Breast epithelium (tissue), 4 donors: ENCODE results near the gene ATM. TPM values are rescaled to one million over a fixed set of nuclear protein-coding genes. Genes with fewer than 3 reads are reported as not detected.
"Not testable (repeated sequence)": the region's sequence is repeated elsewhere in the genome, so short reads cannot be mapped to it uniquely, and the experiment has no call there.

Source experiments
- DNase-seq, 2 donors: peaks; one replicate each; pipeline ENCODE4 v3.0.0-alpha.2; 2019; ENCODE audit warnings: low spot score in 2 of 2
- H3K27ac ChIP-seq, 2 donors: fragments of 200-600 bp; sonication (generic) in 1 of 2; one replicate each; pipeline ENCODE4 v1.5.1; 2016 to 2019; ENCODE audit warnings: mild to moderate bottlenecking in 1 of 2
- H3K27me3 ChIP-seq, 2 donors: fragments of 200-600 bp; sonication (generic) in 1 of 2; one replicate each; pipeline versions ENCODE4 v1.5.1 to v1.6.0; 2017 to 2019; ENCODE audit warnings: control low read depth in 1 of 2, mild to moderate bottlenecking in 1 of 2
- H3K36me3 ChIP-seq: fragments of 200-600 bp; one replicate; pipeline ENCODE4 v1.5.1; 2019
- H3K4me1 ChIP-seq, 2 donors: fragments of 200-600 bp; sonication (generic); one replicate each; pipeline ENCODE4 v1.5.1; 2016 to 2019; ENCODE audit warnings: control low read depth in 1 of 2
- H3K4me3 ChIP-seq, 3 donors: fragments of 200-600 bp; sonication (generic); 1 replicate in 2 of 3; 2 replicates in 1 of 3; pipeline ENCODE4 v1.5.1; 2016 to 2019; ENCODE audit warnings: mild to moderate bottlenecking in 3 of 3, moderate library complexity in 2 of 3
- H3K9me3 ChIP-seq, 2 donors: fragments of 200-600 bp; sonication (generic) in 1 of 2; one replicate each; pipeline ENCODE4 v1.5.1; 2016 to 2019; ENCODE audit warnings: control low read depth in 1 of 2
- CTCF ChIP-seq, 3 donors: fragments of 450-650 bp; IDR thresholded peaks; one replicate each; pipeline ENCODE4 v1.5.1; 2016 to 2017; ENCODE audit warnings: antibody characterized with exemption in 3 of 3, mild to moderate bottlenecking in 3 of 3, moderate library complexity in 3 of 3
- POLR2A ChIP-seq: fragments of 450-650 bp; IDR thresholded peaks from one replicate; pipeline ENCODE4 v1.6.1; 2016; ENCODE audit warnings: antibody characterized with exemption, mild to moderate bottlenecking, moderate library complexity
- POLR2AphosphoS5 ChIP-seq, 3 donors: sonication (generic); formaldehyde crosslinking; IDR thresholded peaks; one replicate each; pipeline ENCODE4 v1.6.1; 2017; ENCODE audit warnings: antibody characterized with exemption in 3 of 3
- intact Hi-C: fragments of 100-400 bp; cut with DNase I; formaldehyde crosslinking; loops from one replicate; pipeline ENCODE4 v1.15.1; 2023; ENCODE audit warnings: low total_unique reads
- total RNA-seq, 3 donors: library from RNA; depleted of rRNA; stranded (reverse); fragments of >200 nt; gene quantifications; one replicate each; pipeline ENCODE4 v1.1.0, GENCODE V29; 2016

Gene ATM
- total RNA-seq, 3 donors from 2014 or later = 84.7 to 117 (median 91.4) TPM

GRCh38 chr11:108246885-108247284 lies 24.0 kb downstream of the ATM start:
- H3K36me3 ChIP-seq = no peaks in the 10 kb centered on the region
- TF ChIP-seq POLR2A = no peak
- no peak for TF ChIP-seq POLR2AphosphoS5 (IDR thresholded peaks at IDR 0.05)
- TF ChIP-seq CTCF (IDR thresholded peaks at IDR 0.05) = no peak
- no peak for DNase-seq
- H3K27me3 ChIP-seq = no peaks in the 10 kb centered on the region
- intact Hi-C loops = no loop called here
- H3K9me3 ChIP-seq = no peaks in the 10 kb centered on the region
- no peaks in the 10 kb centered on the region for H3K4me1 ChIP-seq
- no peak overlapping the region for H3K4me3 ChIP-seq
- H3K27ac ChIP-seq = no peak overlapping the region

GRCh38 chr11:108253176-108253575 lies 30.3 kb downstream of the ATM start:
- no peak overlapping the region for H3K27ac ChIP-seq
- no peaks in the 10 kb centered on the region for H3K4me1 ChIP-seq
- no peak overlapping the region for H3K4me3 ChIP-seq
- H3K36me3 ChIP-seq = no peaks in the 10 kb centered on the region
- no peak for DNase-seq
- no peaks in the 10 kb centered on the region for H3K27me3 ChIP-seq
- TF ChIP-seq CTCF (IDR thresholded peaks at IDR 0.05) (no peak), POLR2A (no peak)
- intact Hi-C loops = no loop called here
- no peaks in the 10 kb centered on the region for H3K9me3 ChIP-seq

GRCh38 chr11:108269583-108269982 lies 46.7 kb downstream of the ATM start:
- H3K9me3 ChIP-seq = no peaks in the 10 kb centered on the region
- H3K36me3 ChIP-seq = peaks cover 4% of the 10 kb centered on the region
- H3K27ac ChIP-seq = no peak overlapping the region
- TF ChIP-seq CTCF (IDR thresholded peaks at IDR 0.05) (no peak), POLR2AphosphoS5 (IDR thresholded peaks at IDR 0.05) (no peak), POLR2A (no peak)
- no peak for DNase-seq
- intact Hi-C loops = no loop called here
- no peak overlapping the region for H3K4me3 ChIP-seq
- H3K4me1 ChIP-seq = no peaks in the 10 kb centered on the region
- no peaks in the 10 kb centered on the region for H3K27me3 ChIP-seq

GRCh38 chr11:108276985-108277616 lies 54.2 kb downstream of the ATM start:
- H3K4me3 ChIP-seq, H3K4me1 ChIP-seq, DNase-seq, H3K36me3 ChIP-seq, intact Hi-C loops, H3K27ac ChIP-seq, H3K27me3 ChIP-seq, H3K9me3 ChIP-seq: not testable (repeated sequence)

- intact Hi-C loops = no loop called here
- DNase-seq = no peak
- TF ChIP-seq POLR2AphosphoS5 (IDR thresholded peaks at IDR 0.05) = no peak
- no peak for TF ChIP-seq CTCF (IDR thresholded peaks at IDR 0.05)
- no peak for TF ChIP-seq POLR2A
- Histone ChIP-seq H3K27me3 (no peaks in the 10 kb centered on the region), H3K4me3 (no peak overlapping the region), H3K36me3 (no peaks in the 10 kb centered on the region), H3K9me3 (no peaks in the 10 kb centered on the region), H3K4me1 (no peaks in the 10 kb centered on the region), H3K27ac (no peak overlapping the region)
These were observed 55.7 kb downstream of the ATM start for GRCh38 chr11:108278546-108278945.

GRCh38 chr11:108278954-108279353 lies 56.1 kb downstream of the ATM start:
- Histone ChIP-seq H3K27ac (no peak overlapping the region), H3K36me3 (no peaks in the 10 kb centered on the region), H3K9me3 (no peaks in the 10 kb centered on the region), H3K27me3 (no peaks in the 10 kb centered on the region), H3K4me1 (no peaks in the 10 kb centered on the region), H3K4me3 (no peak overlapping the region)
- intact Hi-C loops = no loop called here
- DNase-seq = no peak
- TF ChIP-seq POLR2A (no peak), CTCF (IDR thresholded peaks at IDR 0.05) (no peak), POLR2AphosphoS5 (IDR thresholded peaks at IDR 0.05) (no peak)
